ENCODE measurements around the gene PHLDB1.

The PHLDB1 gene

GRCh38 chr11:118705111-118705741 is 97.8 kb downstream of the PHLDB1 start:
- FAIRE-seq: peak; percentile 79

GRCh38 chr11:118705791-118706545 is 98.6 kb downstream of the PHLDB1 start:
- no peak for DNase-seq (ENCODE audit: insufficient read length, low spot score)
- FAIRE-seq: peak; percentile 28
- TF ChIP-seq POLR2AphosphoS5 (IDR thresholded peaks at IDR 0.05; ENCODE audit: low read depth, low read length): no peak
- no peak for TF ChIP-seq TAF1 (IDR thresholded peaks at IDR 0.05; ENCODE audit: low read depth, low read length)
- TF ChIP-seq PAX5 (IDR thresholded peaks at IDR 0.05; ENCODE audit: insufficient read depth, low read length, severe bottlenecking): no peak
- no peak for TF ChIP-seq POLR2A (IDR thresholded peaks at IDR 0.05; ENCODE audit: low read depth, low read length)
- TF ChIP-seq SPI1 (IDR thresholded peaks at IDR 0.05; ENCODE audit: low read depth, low read length): no peak
- TF ChIP-seq POU2F2 (IDR thresholded peaks at IDR 0.05; ENCODE audit: low read depth, low read length): no peak

More at GRCh38 chr11:118705111-118705741, 97.8 kb downstream of the PHLDB1 start:
- no peak for TF ChIP-seq TAF1 (IDR thresholded peaks at IDR 0.05; ENCODE audit: low read depth, low read length)
- TF ChIP-seq POLR2A (IDR thresholded peaks at IDR 0.05; ENCODE audit: low read depth, low read length): no peak
- TF ChIP-seq PAX5 (IDR thresholded peaks at IDR 0.05; ENCODE audit: insufficient read depth, low read length, severe bottlenecking): no peak
- TF ChIP-seq SPI1 (IDR thresholded peaks at IDR 0.05; ENCODE audit: low read depth, low read length): no peak
- no peak for TF ChIP-seq POLR2AphosphoS5 (IDR thresholded peaks at IDR 0.05; ENCODE audit: low read depth, low read length)
- TF ChIP-seq POU2F2 (IDR thresholded peaks at IDR 0.05; ENCODE audit: low read depth, low read length): no peak
- no peak for DNase-seq (ENCODE audit: insufficient read length, low spot score)

GRCh38 chr11:118706546-118706825 is 99.1 kb downstream of the PHLDB1 start:
- no peak for TF ChIP-seq TAF1 (IDR thresholded peaks at IDR 0.05; ENCODE audit: low read depth, low read length)
- TF ChIP-seq PAX5 (IDR thresholded peaks at IDR 0.05; ENCODE audit: insufficient read depth, low read length, severe bottlenecking): no peak
- no peak for TF ChIP-seq SPI1 (IDR thresholded peaks at IDR 0.05; ENCODE audit: low read depth, low read length)
- TF ChIP-seq POLR2A (IDR thresholded peaks at IDR 0.05; ENCODE audit: low read depth, low read length): no peak
- no peak for TF ChIP-seq POLR2AphosphoS5 (IDR thresholded peaks at IDR 0.05; ENCODE audit: low read depth, low read length)
- no peak for TF ChIP-seq POU2F2 (IDR thresholded peaks at IDR 0.05; ENCODE audit: low read depth, low read length)
- no peak for FAIRE-seq
- DNase-seq (ENCODE audit: insufficient read length, low spot score): no peak

Measured in GM12891 (cell line).